Body of pancreas (tissue), 4 donors: ENCODE measurements around the gene PDE4D.

Experiments used
- CTCF ChIP-seq, 7 experiments: fragments of 450-650 bp in 4 of 7; fragments of 200-600 bp in 3 of 7; sonication (generic) in 3 of 7; IDR thresholded peaks; one replicate each; pipeline ENCODE4 v1.5.1; 2016 to 2019; ENCODE audit warnings: antibody characterized with exemption in 7 of 7
- POLR2A ChIP-seq, 3 donors: fragments of 450-650 bp; IDR thresholded peaks; one replicate each; pipeline ENCODE4 v1.6.1; 2016; ENCODE audit warnings: antibody characterized with exemption in 3 of 3, mild to moderate bottlenecking in 2 of 3

- TF ChIP-seq CTCF (IDR thresholded peaks at IDR 0.05) (no peak), POLR2A (IDR thresholded peaks at IDR 0.05) (no peak)
Observed at GRCh38 chr5:59197911-59198310, 695.6 kb downstream of the PDE4D start.
